GM12875 (cell line): ENCODE data around the gene XK.

Experiments used
- H3K4me3 ChIP-seq: one replicate; pipeline ENCODE4 v1.5.1; 2011; ENCODE audit warnings: low read depth, low read length, control low read depth
- CTCF ChIP-seq: IDR thresholded peaks from 2 replicates; pipeline ENCODE4 v1.5.1; 2011; ENCODE audit warnings: low read depth, mild to moderate bottlenecking, control low read depth, inconsistent platforms, low read length, moderate library complexity, borderline replicate concordance; ENCODE audit not compliant: insufficient read depth

The XK gene

GRCh38 chrX:37781081-37781480 lies 95.5 kb downstream of the XK start:
- TF ChIP-seq CTCF = no peak
- H3K4me3 ChIP-seq = peak overlapping the region; percentile 37
